Measurements from ENCODE around the gene CFAP58. TPM values are rescaled to one million over a fixed set of nuclear protein-coding genes. Genes with fewer than 3 reads are reported as not detected.

CFAP58 gene
- total RNA-seq, 6 experiments from 2014 or later = 0.35 to 1.1 (median 0.41) TPM

DNA sequence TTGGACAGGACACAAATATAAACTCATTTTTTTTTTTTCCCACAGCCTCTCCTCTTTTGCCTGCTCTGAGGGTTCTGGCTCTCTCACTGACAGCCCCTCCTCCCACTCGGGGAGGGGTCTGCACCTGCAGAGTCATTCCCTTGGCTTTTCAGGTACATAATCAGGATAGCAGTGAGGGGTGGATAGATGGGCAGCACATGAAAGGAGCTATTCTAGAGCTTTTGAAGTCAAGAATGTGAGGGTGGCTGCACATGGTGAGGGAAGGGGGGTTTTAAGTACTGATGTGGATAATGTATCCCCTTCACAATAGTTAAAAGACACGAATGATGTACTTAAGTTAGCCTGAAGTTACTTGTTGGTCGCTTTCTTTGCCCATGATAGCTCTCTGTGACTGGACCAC, 76.2 kb downstream of the CFAP58 start:
- TF ChIP-seq, protein P1, sequence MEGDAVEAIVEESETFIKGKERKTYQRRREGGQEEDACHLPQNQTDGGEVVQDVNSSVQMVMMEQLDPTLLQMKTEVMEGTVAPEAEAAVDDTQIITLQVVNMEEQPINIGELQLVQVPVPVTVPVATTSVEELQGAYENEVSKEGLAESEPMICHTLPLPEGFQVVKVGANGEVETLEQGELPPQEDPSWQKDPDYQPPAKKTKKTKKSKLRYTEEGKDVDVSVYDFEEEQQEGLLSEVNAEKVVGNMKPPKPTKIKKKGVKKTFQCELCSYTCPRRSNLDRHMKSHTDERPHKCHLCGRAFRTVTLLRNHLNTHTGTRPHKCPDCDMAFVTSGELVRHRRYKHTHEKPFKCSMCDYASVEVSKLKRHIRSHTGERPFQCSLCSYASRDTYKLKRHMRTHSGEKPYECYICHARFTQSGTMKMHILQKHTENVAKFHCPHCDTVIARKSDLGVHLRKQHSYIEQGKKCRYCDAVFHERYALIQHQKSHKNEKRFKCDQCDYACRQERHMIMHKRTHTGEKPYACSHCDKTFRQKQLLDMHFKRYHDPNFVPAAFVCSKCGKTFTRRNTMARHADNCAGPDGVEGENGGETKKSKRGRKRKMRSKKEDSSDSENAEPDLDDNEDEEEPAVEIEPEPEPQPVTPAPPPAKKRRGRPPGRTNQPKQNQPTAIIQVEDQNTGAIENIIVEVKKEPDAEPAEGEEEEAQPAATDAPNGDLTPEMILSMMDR (IDR thresholded peaks at IDR 0.05) = no peak
- Mint-ChIP-seq H3K9me3 (no peaks in the 10 kb centered on the region), H3K4me3 (no peak overlapping the region), H3K27me3 (ENCODE audit: insufficient read depth) (no peaks in the 10 kb centered on the region), H3K4me1 (ENCODE audit: low read depth) (peaks cover 10% of the 10 kb centered on the region), H3K36me3 (ENCODE audit: low read depth) (no peaks in the 10 kb centered on the region), H3K27ac (no peak overlapping the region)
- no peak for DNase-seq

DNA sequence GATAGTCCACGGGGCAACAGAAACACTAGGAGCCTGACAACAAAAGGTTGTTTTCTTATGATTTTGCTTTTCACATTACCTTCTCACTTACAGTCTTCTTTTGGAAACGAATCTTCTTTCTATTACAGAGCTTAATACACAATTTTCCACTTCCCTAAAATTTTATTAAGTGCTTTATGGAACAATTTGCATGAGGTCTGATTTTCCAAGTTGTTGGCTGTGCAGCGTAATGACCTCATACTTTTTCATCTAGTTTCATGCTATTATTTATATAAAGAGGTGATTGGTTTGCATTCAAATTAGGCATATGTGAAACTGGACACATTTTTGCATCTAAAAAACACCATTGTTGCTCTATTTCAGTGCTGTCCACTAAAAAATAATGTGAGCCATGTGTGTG, 76.7 kb downstream of the CFAP58 start:
- Mint-ChIP-seq H3K36me3 (ENCODE audit: low read depth) (no peaks in the 10 kb centered on the region), H3K27me3 (ENCODE audit: insufficient read depth) (no peaks in the 10 kb centered on the region; the same call in 1 of the 2 replicates), H3K4me3 (no peak overlapping the region), H3K27ac (no peak overlapping the region), H3K4me1 (ENCODE audit: low read depth) (peaks cover 14% of the 10 kb centered on the region), H3K9me3 (no peaks in the 10 kb centered on the region)
- no peak for DNase-seq
- TF ChIP-seq, protein P1 (IDR thresholded peaks at IDR 0.05) = no peak

DNA sequence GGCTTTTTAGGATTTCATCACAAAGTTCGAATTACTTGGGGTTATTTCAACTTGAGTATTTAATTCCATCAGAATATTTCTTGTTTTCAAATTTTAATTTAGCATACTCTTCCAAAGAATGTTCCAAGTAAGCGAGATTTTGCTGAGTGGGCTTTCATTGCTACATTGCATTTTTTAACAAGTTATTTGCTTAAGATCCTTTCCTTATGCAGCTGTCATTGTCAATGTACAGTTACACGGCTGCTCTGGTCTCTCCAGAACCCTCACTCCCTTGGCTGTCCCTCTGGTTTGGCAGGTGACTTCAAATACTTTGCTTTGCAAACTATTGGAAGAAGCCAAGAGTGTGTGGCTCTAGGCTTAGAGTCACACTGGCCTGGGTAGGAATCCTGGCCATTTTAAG, 80.0 kb downstream of the CFAP58 start:
- TF ChIP-seq, protein P1 (IDR thresholded peaks at IDR 0.05) = no peak
- Mint-ChIP-seq H3K36me3 (ENCODE audit: low read depth) (no peaks in the 10 kb centered on the region), H3K4me3 (no peak overlapping the region), H3K9me3 (no peaks in the 10 kb centered on the region), H3K27me3 (ENCODE audit: insufficient read depth) (no peaks in the 10 kb centered on the region; the same call in 1 of the 2 replicates), H3K4me1 (ENCODE audit: low read depth) (peaks cover 34% of the 10 kb centered on the region), H3K27ac (no peak overlapping the region)
- DNase-seq = no peak

DNA sequence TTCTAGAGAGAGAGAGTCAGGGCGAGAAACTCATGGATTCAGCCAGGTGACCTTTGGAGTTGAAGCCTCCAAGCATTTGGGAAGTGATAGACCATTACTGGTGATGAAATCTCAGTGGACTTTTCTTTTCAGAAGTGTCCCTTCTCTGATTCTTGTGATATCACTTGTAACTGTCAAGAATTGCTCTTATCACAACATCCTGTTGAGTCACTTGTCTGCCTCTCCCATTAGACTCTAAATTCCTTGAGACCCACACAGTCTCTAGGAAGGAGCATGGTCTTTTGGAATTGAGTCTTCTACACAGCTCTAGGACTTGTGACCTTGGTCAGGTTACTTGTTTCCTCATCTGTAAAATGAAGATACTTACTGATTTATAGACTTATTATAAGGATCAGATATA, 81.0 kb downstream of the CFAP58 start:
- peaks cover 34% of the 10 kb centered on the region for H3K4me1 Mint-ChIP-seq (ENCODE audit: low read depth)
- H3K27ac Mint-ChIP-seq = peak overlapping the region; percentile 23; the same call in 1 of the 2 replicates
- DNase-seq = no peak
- no peaks in the 10 kb centered on the region for H3K36me3 Mint-ChIP-seq (ENCODE audit: low read depth)
- no peaks in the 10 kb centered on the region for H3K9me3 Mint-ChIP-seq
- H3K27me3 Mint-ChIP-seq (ENCODE audit: insufficient read depth) = no peaks in the 10 kb centered on the region; the same call in 1 of the 2 replicates
- TF ChIP-seq, protein P1 (IDR thresholded peaks at IDR 0.05) = no peak
- no peak overlapping the region for H3K4me3 Mint-ChIP-seq

DNA sequence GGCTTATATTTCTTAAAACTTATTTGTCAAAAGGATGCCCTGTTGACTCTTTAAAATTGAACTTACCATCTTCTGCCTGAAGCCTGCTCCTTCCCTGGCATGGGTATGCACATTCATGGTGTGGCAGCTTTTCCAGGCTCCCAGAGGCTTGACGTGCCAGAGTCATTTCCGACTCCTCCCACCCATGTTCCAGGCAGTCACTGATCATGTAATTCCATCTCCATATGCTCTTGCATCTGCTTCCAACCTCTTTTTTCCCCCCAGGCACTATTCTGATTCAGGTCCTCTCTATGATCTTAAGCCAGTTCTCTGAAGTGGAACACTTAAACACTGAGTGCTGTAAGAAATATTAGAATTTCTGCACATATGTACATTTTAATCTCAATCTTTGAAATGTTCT, 82.2 kb downstream of the CFAP58 start:
- peak; percentile 79 for DNase-seq
- peak overlapping the region; percentile 51; the same call in 1 of the 2 replicates for H3K27ac Mint-ChIP-seq
- peaks cover 44% of the 10 kb centered on the region for H3K4me1 Mint-ChIP-seq (ENCODE audit: low read depth)

More for the DNA sequence above, 82.2 kb downstream of the CFAP58 start:
- H3K36me3 Mint-ChIP-seq (ENCODE audit: low read depth) = no peaks in the 10 kb centered on the region
- H3K9me3 Mint-ChIP-seq = no peaks in the 10 kb centered on the region
- no peaks in the 10 kb centered on the region; the same call in 1 of the 2 replicates for H3K27me3 Mint-ChIP-seq (ENCODE audit: insufficient read depth)
- TF ChIP-seq, protein P1 (IDR thresholded peaks at IDR 0.05) = no peak
- H3K4me3 Mint-ChIP-seq = no peak overlapping the region

Data from HFFc6 (cell line).